HFFc6 (cell line): ENCODE data around the gene GFRA1. TPM values are rescaled to one million over a fixed set of nuclear protein-coding genes. Genes with fewer than 3 reads are reported as not detected.

Source experiments
- DNase-seq: peaks from one replicate; pipeline ENCODE4 v3.0.0-alpha.2; 2018
- H3K27ac Mint-ChIP-seq: 2 replicates; pipeline ENCODE4 v1.8.0; 2020; ENCODE audit warnings: mild to moderate bottlenecking, mixed read lengths
- H3K27me3 Mint-ChIP-seq: 2 replicates; pipeline ENCODE4 v1.8.0; 2021; ENCODE audit warnings: mild to moderate bottlenecking, moderate library complexity, mixed read lengths; ENCODE audit not compliant: insufficient read depth
- H3K36me3 Mint-ChIP-seq: 2 replicates; pipeline ENCODE4 v1.8.0; 2021; ENCODE audit warnings: low read depth, mixed read lengths
- H3K4me1 Mint-ChIP-seq: 2 replicates; pipeline ENCODE4 v1.8.0; 2020; ENCODE audit warnings: low read depth, mixed read lengths
- H3K4me3 Mint-ChIP-seq: 2 replicates; pipeline ENCODE4 v1.8.0; 2020; ENCODE audit warnings: mild to moderate bottlenecking, moderate library complexity, mixed read lengths
- H3K9me3 Mint-ChIP-seq: 2 replicates; pipeline ENCODE4 v1.8.0; 2020; ENCODE audit warnings: mild to moderate bottlenecking, mixed read lengths
- total RNA-seq, 6 experiments: library from RNA; stranded (reverse); fragmentation: NEBNext Ultra II Directional; extraction: Animal tissue kit (Norgen Biotek cat#: 25700); gene quantifications; 2 replicates in 1 of 6; 3 replicates in 5 of 6; pipeline ENCODE4 v1.2.3, GENCODE V29; 2021
- TF ChIP-seq, protein P1 (sequence below): fragments of 200-600 bp; sonication (generic); IDR thresholded peaks from 2 replicates; pipeline ENCODE4 v1.5.0; 2021; ENCODE audit warnings: antibody characterized with exemption, mild to moderate bottlenecking

Gene GFRA1
- total RNA-seq, 6 experiments from 2014 or later: 7.3 to 17.2 (median 15.9) TPM

GRCh38 chr10:116017405-116017804, 255.6 kb downstream of the GFRA1 start:
- Mint-ChIP-seq H3K27me3 (peaks cover 2% of the 10 kb centered on the region), H3K9me3 (peaks cover 5% of the 10 kb centered on the region; the same call in 1 of the 2 replicates), H3K36me3 (peaks cover 9% of the 10 kb centered on the region; the same call in 1 of the 2 replicates), H3K27ac (no peak overlapping the region), H3K4me3 (no peak overlapping the region), H3K4me1 (no peaks in the 10 kb centered on the region)
- no peak for DNase-seq
- TF ChIP-seq, protein P1, sequence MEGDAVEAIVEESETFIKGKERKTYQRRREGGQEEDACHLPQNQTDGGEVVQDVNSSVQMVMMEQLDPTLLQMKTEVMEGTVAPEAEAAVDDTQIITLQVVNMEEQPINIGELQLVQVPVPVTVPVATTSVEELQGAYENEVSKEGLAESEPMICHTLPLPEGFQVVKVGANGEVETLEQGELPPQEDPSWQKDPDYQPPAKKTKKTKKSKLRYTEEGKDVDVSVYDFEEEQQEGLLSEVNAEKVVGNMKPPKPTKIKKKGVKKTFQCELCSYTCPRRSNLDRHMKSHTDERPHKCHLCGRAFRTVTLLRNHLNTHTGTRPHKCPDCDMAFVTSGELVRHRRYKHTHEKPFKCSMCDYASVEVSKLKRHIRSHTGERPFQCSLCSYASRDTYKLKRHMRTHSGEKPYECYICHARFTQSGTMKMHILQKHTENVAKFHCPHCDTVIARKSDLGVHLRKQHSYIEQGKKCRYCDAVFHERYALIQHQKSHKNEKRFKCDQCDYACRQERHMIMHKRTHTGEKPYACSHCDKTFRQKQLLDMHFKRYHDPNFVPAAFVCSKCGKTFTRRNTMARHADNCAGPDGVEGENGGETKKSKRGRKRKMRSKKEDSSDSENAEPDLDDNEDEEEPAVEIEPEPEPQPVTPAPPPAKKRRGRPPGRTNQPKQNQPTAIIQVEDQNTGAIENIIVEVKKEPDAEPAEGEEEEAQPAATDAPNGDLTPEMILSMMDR: no peak

GRCh38 chr10:116015583-116016333, 257.2 kb downstream of the GFRA1 start:
- no peak for DNase-seq
- TF ChIP-seq, protein P1: no peak
- no peak overlapping the region for H3K27ac Mint-ChIP-seq
- H3K36me3 Mint-ChIP-seq: peaks cover 3% of the 10 kb centered on the region; the same call in 1 of the 2 replicates
- H3K4me3 Mint-ChIP-seq: no peak overlapping the region
- H3K4me1 Mint-ChIP-seq: no peaks in the 10 kb centered on the region
- peaks cover 1% of the 10 kb centered on the region; the same call in 1 of the 2 replicates for H3K9me3 Mint-ChIP-seq
- peaks cover 2% of the 10 kb centered on the region for H3K27me3 Mint-ChIP-seq

- Mint-ChIP-seq H3K9me3 (no peaks in the 10 kb centered on the region), H3K27ac (no peak overlapping the region), H3K4me3 (no peak overlapping the region), H3K27me3 (peaks cover 2% of the 10 kb centered on the region), H3K4me1 (no peaks in the 10 kb centered on the region), H3K36me3 (no peaks in the 10 kb centered on the region)
- TF ChIP-seq, protein P1: no peak
- no peak for DNase-seq
These were observed 258.0 kb downstream of the GFRA1 start for GRCh38 chr10:116014871-116015582.

- H3K27ac Mint-ChIP-seq: no peak overlapping the region
- no peaks in the 10 kb centered on the region for H3K9me3 Mint-ChIP-seq
- H3K36me3 Mint-ChIP-seq: no peaks in the 10 kb centered on the region
- TF ChIP-seq, protein P1: no peak
- DNase-seq: no peak
- peaks cover 2% of the 10 kb centered on the region for H3K27me3 Mint-ChIP-seq
- H3K4me1 Mint-ChIP-seq: no peaks in the 10 kb centered on the region
- no peak overlapping the region for H3K4me3 Mint-ChIP-seq
These were observed 258.7 kb downstream of the GFRA1 start for GRCh38 chr10:116014326-116014725.

GRCh38 chr10:116011929-116012328, 261.1 kb downstream of the GFRA1 start:
- no peak for DNase-seq
- no peaks in the 10 kb centered on the region for H3K36me3 Mint-ChIP-seq
- peaks cover 2% of the 10 kb centered on the region for H3K27me3 Mint-ChIP-seq
- H3K4me3 Mint-ChIP-seq: no peak overlapping the region
- TF ChIP-seq, protein P1: no peak
- no peaks in the 10 kb centered on the region for H3K4me1 Mint-ChIP-seq
- H3K9me3 Mint-ChIP-seq: no peaks in the 10 kb centered on the region
- H3K27ac Mint-ChIP-seq: no peak overlapping the region
